A673 (cell line): ENCODE results near the gene ROM1.

Source experiments
- CTCF ChIP-seq: fragments of 300-800, 200-600 bp; sonication (generic); conservative IDR thresholded peaks from 2 replicates; pipeline ENCODE4 v1.5.1; 2017; ENCODE audit warnings: low read depth, mild to moderate bottlenecking, antibody characterized with exemption, low read length, moderate library complexity, mixed read lengths
- EZH2 ChIP-seq: fragments of 200-600 bp; sonication (generic); IDR thresholded peaks from 2 replicates; pipeline ENCODE4 v1.6.1; 2017; ENCODE audit warnings: borderline replicate concordance, low read depth, mild to moderate bottlenecking, mixed read lengths, antibody characterized with exemption, low read length; ENCODE audit not compliant: poor library complexity, severe bottlenecking

GRCh38 chr11:62595124-62595523, 17.9 kb upstream of the ROM1 start:
- TF ChIP-seq CTCF: no peak
- TF ChIP-seq EZH2: no peak
